Activated naive CD4-positive, alpha-beta T cell treated with anti-CD3 and anti-CD28 coated beads, Interleukin-2, amount 50 U/mL, for 24 hours (primary cell): ENCODE results near the gene MTMR10.
A peak's percentile ranks its signal among the peaks of the same experiment; 100 is the strongest.

ENCODE experiments used
- H3K27ac Mint-ChIP-seq: one replicate; pipeline ENCODE4 v1.8.0; 2021; ENCODE audit warnings: mild to moderate bottlenecking, mixed read lengths
- H3K27me3 Mint-ChIP-seq: one replicate; pipeline ENCODE4 v1.8.0; 2021; ENCODE audit warnings: mixed read lengths
- H3K36me3 Mint-ChIP-seq: one replicate; pipeline ENCODE4 v1.8.0; 2021; ENCODE audit warnings: mixed read lengths
- H3K4me1 Mint-ChIP-seq: one replicate; pipeline ENCODE4 v1.8.0; 2021; ENCODE audit warnings: mixed read lengths
- H3K4me3 Mint-ChIP-seq: one replicate; pipeline ENCODE4 v1.8.0; 2021; ENCODE audit warnings: mild to moderate bottlenecking, mixed read lengths
- H3K9me3 Mint-ChIP-seq: one replicate; pipeline ENCODE4 v1.8.0; 2021; ENCODE audit warnings: mixed read lengths

MTMR10 gene

DNA sequence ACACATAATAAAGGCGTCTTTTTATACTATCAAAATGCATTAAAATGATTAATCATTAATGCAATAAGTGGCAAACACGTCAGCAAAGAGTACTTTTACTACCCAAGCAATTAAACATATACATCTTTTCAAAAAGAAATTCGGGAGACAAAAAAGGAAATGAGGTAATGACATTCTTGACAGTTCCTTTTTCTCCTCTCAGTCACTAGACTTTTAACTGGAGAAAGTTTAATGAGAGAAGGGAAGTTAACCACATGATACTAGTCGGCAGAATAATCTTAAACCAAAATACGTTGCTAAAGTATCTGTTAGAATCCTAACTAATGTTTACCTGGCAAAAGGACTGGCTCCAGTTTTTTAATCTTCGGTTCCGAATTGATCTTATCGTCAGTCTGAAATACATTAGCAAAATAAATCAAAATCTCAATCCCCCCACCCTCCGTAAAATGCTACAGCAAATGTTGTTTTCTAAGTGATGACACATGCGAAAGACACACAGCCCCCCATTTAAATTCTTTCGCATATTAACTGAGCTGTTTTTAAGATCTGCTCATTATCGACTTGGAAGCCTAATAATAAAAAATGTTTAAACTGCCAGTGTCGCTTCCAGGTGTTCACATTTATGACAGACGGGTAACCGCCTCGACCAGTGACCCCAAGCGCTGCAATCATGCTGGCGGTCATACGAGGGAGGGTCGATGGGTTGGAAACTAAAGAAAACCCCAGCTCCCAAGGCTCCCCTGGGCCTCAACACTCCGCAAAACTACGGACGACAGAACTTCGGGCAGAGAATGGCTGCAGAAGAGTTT, 778 bp downstream of the MTMR10 start:
- Mint-ChIP-seq H3K4me1 (peaks cover 37% of the 10 kb centered on the region), H3K9me3 (no peaks in the 10 kb centered on the region), H3K27me3 (no peaks in the 10 kb centered on the region), H3K27ac (peak overlapping the region; percentile 92), H3K36me3 (peaks cover 4% of the 10 kb centered on the region), H3K4me3 (peak overlapping the region; percentile 96)

DNA sequence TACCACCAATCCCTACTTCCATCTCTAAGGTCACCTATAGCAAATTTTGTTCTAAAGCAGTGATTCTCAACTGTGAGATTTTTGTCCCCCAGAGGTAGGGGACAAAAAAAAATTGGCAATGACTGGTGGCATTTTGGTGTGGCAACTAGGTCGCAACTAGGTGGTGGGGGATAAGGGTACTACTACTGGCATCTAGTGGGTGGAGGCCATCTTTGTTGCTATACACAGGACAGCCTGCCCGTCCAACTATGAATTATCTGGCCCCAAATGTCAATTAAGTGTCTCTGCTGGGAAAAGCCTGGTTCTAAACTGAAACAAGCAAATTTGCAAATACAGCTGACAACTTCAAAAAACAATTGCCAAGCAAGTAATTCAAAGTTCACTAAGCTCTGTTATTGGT, 1.4 kb downstream of the MTMR10 start:
- Mint-ChIP-seq H3K4me1 (peaks cover 43% of the 10 kb centered on the region), H3K27ac (peak overlapping the region; percentile 92), H3K9me3 (no peaks in the 10 kb centered on the region), H3K36me3 (peaks cover 4% of the 10 kb centered on the region), H3K4me3 (peak overlapping the region; percentile 96), H3K27me3 (no peaks in the 10 kb centered on the region)

DNA sequence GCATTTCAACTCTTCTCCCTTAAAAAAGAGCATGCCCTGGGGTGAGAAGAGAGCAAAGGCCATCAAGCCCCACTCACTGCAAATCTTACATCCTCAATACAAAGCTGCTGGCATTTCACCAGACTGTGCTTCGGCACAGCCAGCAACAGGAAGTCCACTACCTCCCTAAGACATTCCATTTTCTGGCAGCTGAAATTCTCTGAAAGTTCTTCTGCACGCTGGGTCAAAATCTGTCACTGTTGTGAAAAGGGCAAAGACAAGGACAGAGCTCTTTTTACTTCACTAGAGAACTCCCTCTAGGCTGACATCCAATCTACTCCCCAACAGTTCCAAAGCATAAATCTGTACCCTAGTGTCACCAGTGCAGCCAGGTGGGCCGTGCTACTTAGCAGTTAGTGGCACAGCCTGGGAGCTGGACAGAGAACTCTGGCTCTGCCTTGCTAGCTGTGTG, 6.3 kb downstream of the MTMR10 start:
- H3K27ac Mint-ChIP-seq, result peak overlapping the region; percentile 6
- H3K36me3 Mint-ChIP-seq, result peaks cover 17% of the 10 kb centered on the region
- H3K9me3 Mint-ChIP-seq, result no peaks in the 10 kb centered on the region
- no peaks in the 10 kb centered on the region for H3K27me3 Mint-ChIP-seq
- H3K4me3 Mint-ChIP-seq, result no peak overlapping the region
- H3K4me1 Mint-ChIP-seq, result peaks cover 73% of the 10 kb centered on the region

DNA sequence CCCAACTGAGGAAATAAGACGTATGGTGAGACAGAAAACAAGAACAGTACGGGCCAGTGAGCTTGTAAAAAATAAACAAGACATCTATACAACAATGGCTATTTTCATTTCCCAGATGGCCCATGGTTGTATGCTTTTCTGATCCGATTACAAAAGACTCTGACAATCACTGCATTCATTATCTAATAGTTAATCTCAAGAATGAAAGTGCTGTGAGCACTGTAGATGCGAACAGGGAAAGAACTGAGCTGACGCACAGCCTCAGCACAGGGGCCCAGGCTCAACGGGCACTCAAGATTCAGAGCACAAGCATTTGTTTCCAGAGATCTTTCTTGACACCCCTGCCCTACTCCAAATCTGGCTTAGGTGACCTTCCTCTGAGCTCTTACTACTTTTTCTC, 6.9 kb downstream of the MTMR10 start:
- H3K4me1 Mint-ChIP-seq, result peaks cover 73% of the 10 kb centered on the region
- H3K9me3 Mint-ChIP-seq, result no peaks in the 10 kb centered on the region
- H3K4me3 Mint-ChIP-seq, result no peak overlapping the region
- no peaks in the 10 kb centered on the region for H3K27me3 Mint-ChIP-seq
- H3K27ac Mint-ChIP-seq, result no peak overlapping the region
- H3K36me3 Mint-ChIP-seq, result peaks cover 19% of the 10 kb centered on the region

DNA sequence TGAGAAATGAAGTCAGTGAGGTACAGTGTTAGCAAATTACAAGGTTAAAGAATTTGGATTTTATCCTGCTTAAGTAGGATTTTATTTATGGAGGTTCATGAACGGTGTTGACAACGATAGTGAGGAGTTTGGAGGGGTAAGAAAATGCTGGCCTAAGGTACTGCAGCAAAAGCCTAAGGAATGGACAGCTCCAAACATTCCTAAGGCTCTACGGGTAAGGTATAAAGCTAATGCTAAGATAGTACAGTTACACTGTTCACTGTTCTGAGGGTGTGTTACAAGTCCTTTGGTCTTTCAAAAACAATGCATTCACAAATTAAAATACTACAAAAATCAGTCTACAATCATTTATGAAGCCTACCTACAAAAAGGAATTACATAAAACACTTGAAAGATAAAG, 7.3 kb downstream of the MTMR10 start:
- H3K9me3 Mint-ChIP-seq, result no peaks in the 10 kb centered on the region
- peaks cover 78% of the 10 kb centered on the region for H3K4me1 Mint-ChIP-seq
- H3K4me3 Mint-ChIP-seq, result no peak overlapping the region
- peaks cover 22% of the 10 kb centered on the region for H3K36me3 Mint-ChIP-seq
- H3K27me3 Mint-ChIP-seq, result no peaks in the 10 kb centered on the region
- no peak overlapping the region for H3K27ac Mint-ChIP-seq

DNA sequence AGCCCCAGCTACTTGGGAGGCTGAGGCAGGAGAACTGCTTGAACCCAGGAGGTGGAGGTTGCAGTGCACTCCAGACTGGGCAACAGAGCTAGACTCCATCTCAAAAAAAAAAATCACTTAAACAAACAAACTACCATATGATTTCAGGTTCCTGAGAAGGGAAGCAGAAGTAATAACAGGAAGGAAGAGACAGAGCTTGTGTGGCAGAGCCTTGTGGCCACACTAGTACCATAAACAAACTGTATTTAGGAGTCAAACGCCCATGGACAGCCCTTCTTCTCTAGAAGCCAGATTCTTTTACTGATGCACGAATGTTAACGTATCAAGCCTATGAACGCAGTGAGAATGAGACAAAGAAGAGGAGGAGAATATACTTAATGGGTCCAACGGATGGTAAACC, 12.0 kb downstream of the MTMR10 start:
- Mint-ChIP-seq H3K4me3 (no peak overlapping the region), H3K36me3 (peaks cover 22% of the 10 kb centered on the region), H3K27me3 (no peaks in the 10 kb centered on the region), H3K27ac (no peak overlapping the region), H3K9me3 (no peaks in the 10 kb centered on the region), H3K4me1 (peaks cover 64% of the 10 kb centered on the region)

DNA sequence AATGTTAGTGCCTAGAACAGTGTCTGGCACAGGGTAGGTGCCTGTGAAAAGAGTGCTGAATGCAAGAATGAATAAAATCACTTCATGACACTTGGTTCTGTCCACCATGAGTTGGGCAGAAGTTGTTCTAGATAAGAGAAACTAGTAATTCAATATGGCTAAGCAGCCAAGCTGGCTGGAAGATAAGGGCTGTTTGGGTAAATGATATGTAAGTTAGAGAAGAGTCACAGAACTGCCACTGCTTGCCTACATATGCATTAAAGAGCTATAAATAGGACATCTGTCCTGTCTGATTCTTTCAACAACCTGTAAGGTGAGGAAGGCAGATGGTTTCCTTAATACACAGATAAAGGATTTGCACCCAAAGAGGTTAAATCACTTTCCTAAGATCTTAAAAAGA, 13.1 kb downstream of the MTMR10 start:
- Mint-ChIP-seq H3K4me1 (peaks cover 53% of the 10 kb centered on the region), H3K4me3 (no peak overlapping the region), H3K27me3 (no peaks in the 10 kb centered on the region), H3K27ac (no peak overlapping the region), H3K9me3 (no peaks in the 10 kb centered on the region), H3K36me3 (peaks cover 22% of the 10 kb centered on the region)

DNA sequence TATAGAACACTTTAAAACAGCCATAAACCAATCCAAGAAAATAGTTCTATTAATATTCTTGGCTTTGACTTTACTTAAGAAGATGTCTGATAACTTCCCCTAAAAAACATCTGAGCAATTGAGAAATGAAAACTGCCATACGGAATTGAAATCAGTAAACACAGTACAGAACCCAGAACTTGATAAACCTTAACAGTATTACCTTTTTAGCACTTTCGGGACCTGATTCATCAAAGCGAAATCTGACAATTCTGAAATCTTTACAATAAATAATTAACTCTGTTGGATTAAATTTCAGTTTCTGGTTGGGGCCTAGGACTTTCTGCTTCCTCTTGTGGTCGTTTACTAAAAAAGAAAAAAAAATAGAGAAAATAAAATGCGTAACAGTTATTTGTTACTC, 17.3 kb downstream of the MTMR10 start:
- Mint-ChIP-seq H3K4me1 (peaks cover 36% of the 10 kb centered on the region), H3K27me3 (no peaks in the 10 kb centered on the region), H3K36me3 (peaks cover 10% of the 10 kb centered on the region), H3K4me3 (no peak overlapping the region), H3K27ac (no peak overlapping the region), H3K9me3 (no peaks in the 10 kb centered on the region)

DNA sequence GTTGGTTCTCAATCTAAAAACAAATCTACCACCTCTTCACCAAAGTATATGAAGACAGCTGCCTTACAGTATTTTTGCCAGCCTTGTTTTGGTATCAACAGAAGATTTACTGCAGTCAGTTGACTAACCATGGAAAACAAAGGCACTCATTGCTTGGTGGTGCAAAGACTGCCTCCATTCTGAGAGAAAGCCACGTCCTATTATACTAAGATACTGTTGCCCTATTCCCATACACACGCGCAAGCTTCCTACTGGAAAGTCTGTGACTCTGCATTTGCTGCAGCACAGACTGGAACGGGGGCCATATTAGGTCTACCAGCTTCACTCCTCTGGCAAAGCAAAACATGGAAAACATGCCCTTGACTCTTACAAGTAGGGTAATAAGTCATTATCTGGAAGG, 18.0 kb downstream of the MTMR10 start:
- Mint-ChIP-seq H3K9me3 (no peaks in the 10 kb centered on the region), H3K4me1 (peaks cover 32% of the 10 kb centered on the region), H3K27ac (no peak overlapping the region), H3K27me3 (no peaks in the 10 kb centered on the region), H3K4me3 (no peak overlapping the region), H3K36me3 (peaks cover 8% of the 10 kb centered on the region)

DNA sequence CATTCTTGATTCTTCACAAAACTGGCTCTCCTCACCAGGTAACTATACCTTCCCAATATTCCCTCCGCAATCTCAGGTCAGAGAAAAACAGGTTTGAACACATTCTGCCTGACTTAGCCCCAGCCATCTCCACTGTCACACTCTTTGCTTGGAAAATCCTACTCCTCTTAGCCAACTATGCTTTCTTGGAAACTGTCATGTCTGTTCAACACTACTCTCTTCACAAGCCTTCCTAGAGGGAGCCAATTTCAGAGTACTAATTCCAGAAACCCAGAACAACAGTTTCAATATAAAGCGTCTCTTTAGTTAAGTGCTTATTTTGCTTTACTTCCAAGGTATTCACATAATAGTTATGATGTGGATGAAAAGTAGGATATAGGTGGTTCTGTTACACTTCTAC, 21.7 kb downstream of the MTMR10 start:
- Mint-ChIP-seq H3K27ac (no peak overlapping the region), H3K4me1 (peaks cover 24% of the 10 kb centered on the region), H3K4me3 (no peak overlapping the region), H3K9me3 (no peaks in the 10 kb centered on the region), H3K27me3 (no peaks in the 10 kb centered on the region), H3K36me3 (peaks cover 10% of the 10 kb centered on the region)

DNA sequence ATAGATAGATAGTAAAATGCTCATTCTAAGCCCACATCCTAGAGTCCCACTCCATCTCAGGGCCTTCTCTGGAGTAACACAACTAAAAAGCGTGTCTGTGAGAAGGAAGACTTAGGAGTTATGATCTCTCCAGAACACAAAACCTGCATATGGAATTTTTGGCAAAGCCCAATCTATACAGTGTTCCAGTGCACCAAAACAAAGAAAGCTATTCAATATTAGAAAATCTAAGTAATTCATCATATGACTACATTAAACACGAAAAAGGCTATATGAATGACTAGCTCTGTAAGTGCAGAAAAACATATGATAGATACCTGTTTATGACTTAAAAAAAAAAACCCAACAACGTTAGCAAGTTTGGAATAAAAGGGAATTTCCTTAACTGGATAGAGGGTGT, 27.7 kb downstream of the MTMR10 start:
- Mint-ChIP-seq H3K36me3 (peaks cover 13% of the 10 kb centered on the region), H3K27me3 (no peaks in the 10 kb centered on the region), H3K4me1 (peaks cover 32% of the 10 kb centered on the region), H3K27ac (no peak overlapping the region), H3K9me3 (no peaks in the 10 kb centered on the region), H3K4me3 (no peak overlapping the region)

DNA sequence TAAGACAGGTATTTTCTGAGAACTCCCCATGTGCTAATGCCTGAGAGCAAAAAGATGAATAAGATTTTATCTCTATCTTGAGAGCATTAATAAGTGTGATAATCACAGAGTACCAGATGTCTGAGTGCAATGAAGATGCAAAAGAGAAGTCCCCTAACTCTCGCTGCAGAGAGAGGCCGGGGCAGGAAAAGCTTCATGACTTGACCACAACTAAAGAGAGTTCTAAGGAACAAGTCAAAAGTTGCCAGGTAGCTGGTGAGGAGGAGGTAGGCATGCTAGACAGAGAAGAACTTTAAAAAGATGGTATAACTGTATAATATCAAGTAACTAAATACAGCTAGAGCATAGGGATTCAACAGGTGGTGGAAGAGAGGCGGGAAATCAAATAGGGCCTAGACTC, 28.8 kb downstream of the MTMR10 start:
- H3K27me3 Mint-ChIP-seq, result no peaks in the 10 kb centered on the region
- peaks cover 29% of the 10 kb centered on the region for H3K4me1 Mint-ChIP-seq
- peak overlapping the region; percentile 47 for H3K4me3 Mint-ChIP-seq
- peak overlapping the region; percentile 3 for H3K27ac Mint-ChIP-seq
- no peaks in the 10 kb centered on the region for H3K9me3 Mint-ChIP-seq
- peaks cover 18% of the 10 kb centered on the region for H3K36me3 Mint-ChIP-seq

DNA sequence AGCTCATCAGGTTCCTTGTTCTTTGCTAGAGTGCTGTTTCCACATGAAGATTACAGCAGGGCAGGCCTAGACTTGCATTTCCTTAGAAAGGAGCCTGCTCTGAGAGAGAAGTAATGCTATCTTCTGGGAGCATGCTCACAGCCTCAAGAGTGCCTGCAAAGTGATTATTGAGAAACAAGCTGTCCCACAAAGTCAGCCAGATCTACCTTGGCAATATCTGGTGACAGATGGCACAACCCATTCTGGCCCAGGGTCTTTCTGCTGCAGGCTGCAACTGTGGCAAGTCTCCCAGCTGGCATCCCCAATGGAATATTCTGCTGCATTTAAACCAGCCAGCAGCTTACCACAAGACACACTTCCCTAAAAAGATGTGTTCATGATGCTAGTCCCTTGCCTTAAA, 29.3 kb downstream of the MTMR10 start:
- Mint-ChIP-seq H3K4me3 (no peak overlapping the region), H3K4me1 (peaks cover 29% of the 10 kb centered on the region), H3K27me3 (no peaks in the 10 kb centered on the region), H3K36me3 (peaks cover 21% of the 10 kb centered on the region), H3K27ac (peak overlapping the region; percentile 57), H3K9me3 (no peaks in the 10 kb centered on the region)

DNA sequence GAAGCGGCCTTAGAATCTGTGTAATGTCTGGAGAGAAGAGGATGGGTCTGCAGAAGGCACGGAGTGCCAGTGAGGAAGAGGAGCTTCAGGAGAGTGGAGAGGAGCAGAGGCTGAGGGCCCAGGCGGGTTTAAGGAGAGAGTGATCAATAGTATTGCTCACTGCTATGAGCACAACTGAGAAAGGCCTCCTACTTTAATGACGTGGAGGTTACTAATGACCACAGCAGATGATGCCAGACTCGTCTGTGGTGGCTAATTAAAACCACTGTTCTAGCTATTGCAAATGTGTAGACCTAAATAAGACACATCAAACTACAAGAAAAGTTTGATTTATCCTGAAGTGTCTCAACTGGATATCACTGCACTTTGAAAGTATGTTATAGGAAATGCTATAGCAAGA, 33.2 kb downstream of the MTMR10 start:
- Mint-ChIP-seq H3K4me3 (no peak overlapping the region), H3K27me3 (no peaks in the 10 kb centered on the region), H3K27ac (no peak overlapping the region), H3K36me3 (peaks cover 23% of the 10 kb centered on the region), H3K4me1 (peaks cover 22% of the 10 kb centered on the region), H3K9me3 (no peaks in the 10 kb centered on the region)

DNA sequence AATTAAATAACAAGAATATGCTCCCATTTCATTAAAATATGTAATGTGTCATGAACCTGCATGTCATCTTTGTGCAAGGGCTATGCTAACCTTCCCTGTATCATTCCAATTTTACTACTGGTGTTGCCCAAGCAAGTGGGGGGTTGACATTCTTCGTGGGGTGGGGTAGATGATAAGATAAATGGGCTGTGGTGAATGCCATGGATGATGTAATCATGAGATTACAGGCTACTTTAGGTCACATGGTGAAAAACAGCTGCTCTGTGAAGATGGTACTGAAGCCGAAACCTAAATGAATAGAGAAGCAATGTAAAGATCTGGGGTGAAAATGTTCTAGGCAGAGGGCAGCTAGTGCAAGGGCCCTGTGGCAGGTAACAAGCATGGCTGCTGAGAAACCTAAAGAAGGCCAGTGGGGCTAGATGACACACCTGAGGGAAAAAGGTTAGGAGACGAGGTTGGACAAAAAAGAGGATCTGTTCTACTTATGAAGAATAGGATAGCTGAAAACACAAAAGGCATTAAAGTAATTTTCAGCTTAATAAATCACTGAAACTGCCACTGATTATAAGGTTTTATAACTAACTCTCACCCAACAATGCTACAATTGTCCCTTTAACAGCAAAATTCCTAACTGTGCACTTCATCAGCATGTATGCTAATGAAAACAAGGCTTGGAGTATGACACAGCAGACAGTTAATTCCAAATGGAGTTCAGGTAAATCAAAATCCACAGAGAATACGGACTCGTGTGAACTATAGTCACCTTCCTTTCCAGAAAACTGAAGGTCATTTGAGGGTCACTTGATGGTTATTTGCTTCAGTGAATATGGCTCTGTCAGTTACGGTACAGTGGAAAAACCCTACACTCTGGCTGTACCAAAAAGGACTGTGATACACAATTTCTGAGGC, 35.0 kb downstream of the MTMR10 start:
- peak overlapping the region; percentile 15 for H3K27ac Mint-ChIP-seq
- H3K4me3 Mint-ChIP-seq, result no peak overlapping the region
- peaks cover 33% of the 10 kb centered on the region for H3K36me3 Mint-ChIP-seq
- H3K27me3 Mint-ChIP-seq, result no peaks in the 10 kb centered on the region
- no peaks in the 10 kb centered on the region for H3K9me3 Mint-ChIP-seq
- peaks cover 9% of the 10 kb centered on the region for H3K4me1 Mint-ChIP-seq

DNA sequence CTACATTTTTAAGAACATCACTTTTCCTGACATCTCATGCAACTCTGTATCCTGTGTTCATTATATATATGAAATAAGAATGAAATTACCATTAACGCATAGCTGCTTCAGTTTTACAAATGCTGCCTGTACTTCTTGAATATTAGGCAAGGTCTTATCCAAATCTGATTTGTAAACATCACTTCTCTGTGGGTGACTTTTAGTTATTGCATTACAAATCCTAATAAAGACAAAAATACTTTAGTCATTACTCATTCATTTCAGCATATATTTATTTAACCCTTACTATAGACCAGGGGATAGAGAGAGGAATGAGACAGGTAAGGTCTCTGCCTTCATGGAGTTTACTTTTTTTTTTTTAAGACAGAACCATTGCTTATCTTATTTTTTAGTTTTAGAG, 36.8 kb downstream of the MTMR10 start:
- Mint-ChIP-seq H3K27ac (no peak overlapping the region), H3K36me3 (peaks cover 41% of the 10 kb centered on the region), H3K4me3 (no peak overlapping the region), H3K9me3 (no peaks in the 10 kb centered on the region), H3K27me3 (no peaks in the 10 kb centered on the region), H3K4me1 (peaks cover 7% of the 10 kb centered on the region)
